HG02678 (cell line): ENCODE measurements around the gene EEPD1.

Source experiments
- ATAC-seq: cut with Tn5 transposase; IDR thresholded peaks from one replicate; pipeline ENCODE4 v1.9.1; 2021; ENCODE audit warnings: mild to moderate bottlenecking, moderate library complexity; ENCODE audit not compliant: unreplicated experiment

Gene EEPD1

GRCh38 chr7:36188906-36189305, 35.9 kb downstream of the EEPD1 start:
- no peak for ATAC-seq

DNA sequence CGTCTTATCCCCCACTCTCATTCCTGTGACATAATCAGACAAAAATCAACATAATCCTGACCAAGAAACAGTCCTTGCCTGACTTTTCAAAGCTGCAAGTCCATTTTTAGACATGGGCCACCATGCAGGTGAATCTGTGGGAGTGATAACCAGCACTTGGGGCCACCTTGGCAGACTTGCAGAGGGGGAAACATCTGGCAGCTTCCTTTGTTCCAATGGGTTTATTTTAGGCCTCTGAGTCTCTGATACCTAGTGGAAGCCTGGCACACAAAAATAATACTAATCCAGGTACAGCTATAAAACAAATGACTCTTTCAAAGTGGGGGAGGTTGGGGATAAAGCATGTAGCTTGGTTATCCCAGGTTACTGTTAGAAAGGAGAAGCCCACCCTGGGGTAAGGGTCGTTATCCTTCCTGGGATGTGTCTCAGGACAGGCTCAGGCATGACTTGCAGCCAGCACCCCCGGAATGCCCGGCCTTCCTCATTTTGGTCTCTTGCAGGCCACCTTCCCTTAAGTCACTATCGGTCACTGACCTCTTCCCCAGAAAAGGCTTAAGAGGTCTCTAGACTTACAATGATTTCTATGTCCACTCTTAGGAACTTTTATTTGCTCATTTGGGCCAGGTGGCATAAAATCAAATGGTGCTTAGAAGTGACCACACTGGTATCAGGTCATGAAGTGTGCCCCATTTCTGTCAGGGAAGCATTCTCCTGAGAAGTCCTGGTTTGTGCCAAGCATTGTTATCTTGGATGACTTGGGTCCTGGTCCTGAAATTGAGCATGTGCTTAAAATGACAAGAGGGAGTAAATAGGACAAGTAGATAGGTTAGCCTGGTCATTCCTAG, 37.6 kb downstream of the EEPD1 start:
- ATAC-seq = no peak

- ATAC-seq = no peak
These were observed 38.4 kb downstream of the EEPD1 start for GRCh38 chr7:36191292-36191920.

GRCh38 chr7:36192053-36192824, 39.2 kb downstream of the EEPD1 start:
- ATAC-seq = no peak

GRCh38 chr7:36192877-36193276, 39.8 kb downstream of the EEPD1 start:
- ATAC-seq = no peak

DNA sequence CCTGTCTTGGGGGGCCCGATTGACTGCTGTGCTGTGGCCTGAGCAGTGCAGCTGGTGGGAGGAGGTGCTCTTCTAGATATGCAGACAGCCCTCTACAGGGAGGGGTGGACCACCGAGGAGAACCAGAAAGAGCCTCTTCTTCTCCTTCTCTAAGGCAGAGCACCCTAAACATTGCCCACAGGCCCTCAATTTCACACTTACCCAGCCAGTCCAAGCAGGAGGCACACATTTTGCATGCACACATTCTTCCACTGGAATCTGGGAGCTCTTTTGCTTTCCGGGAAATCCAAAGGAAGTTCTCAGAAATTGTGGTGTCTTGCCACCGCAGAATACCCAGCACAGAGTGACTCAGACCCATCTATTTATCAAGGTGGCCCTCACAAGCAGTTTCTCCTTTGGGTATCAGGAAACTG, 45.8 kb downstream of the EEPD1 start:
- ATAC-seq = no peak

DNA sequence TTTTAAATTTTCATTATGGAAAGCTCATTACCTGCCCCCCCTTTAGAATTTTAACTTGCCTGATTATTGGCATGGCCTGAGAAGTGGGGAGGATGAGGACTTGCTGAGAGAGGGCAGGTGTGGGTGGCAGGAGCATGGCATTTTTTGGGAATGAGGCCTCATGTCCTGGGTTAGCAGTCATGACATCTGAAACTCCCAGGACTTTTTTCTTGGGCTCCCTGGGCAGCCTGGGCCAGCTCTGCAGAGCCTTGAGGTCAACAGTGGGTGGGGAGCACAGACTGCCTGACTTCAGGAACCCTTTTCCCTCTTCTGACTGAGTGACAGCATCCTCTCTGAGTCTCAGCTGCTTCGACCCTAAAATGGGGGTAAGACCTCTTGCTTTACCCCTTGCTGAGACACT, 46.3 kb downstream of the EEPD1 start:
- no peak for ATAC-seq

DNA sequence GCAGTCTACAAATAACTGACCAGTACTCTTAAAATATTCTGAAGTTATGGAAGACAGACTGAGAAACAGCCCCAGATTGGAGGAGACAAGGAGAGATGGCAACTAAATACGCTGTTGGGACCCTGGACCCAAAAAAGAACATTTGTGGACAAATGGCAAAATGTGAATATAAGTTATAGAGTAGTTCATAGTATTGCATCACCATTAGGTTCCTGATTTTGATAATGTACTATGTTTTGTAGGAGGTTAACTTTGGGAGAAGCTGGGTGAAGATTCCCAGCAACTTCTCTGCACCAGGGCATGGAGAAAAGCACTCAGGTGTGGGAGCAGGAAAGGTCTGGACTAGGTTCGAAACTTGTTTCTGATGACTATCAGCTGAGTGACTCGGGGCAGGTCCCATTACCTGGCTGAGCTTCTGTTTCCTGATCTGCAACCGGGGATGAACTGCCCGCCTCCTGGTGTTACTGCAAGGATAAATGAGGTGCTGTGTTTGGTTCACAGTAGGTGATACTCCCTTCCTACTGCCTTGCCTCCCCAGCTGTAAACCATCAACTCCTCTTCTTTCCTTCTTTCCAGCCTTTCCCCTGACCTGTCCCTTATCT, 48.2 kb downstream of the EEPD1 start:
- no peak for ATAC-seq

- no peak for ATAC-seq
These were observed 49.3 kb downstream of the EEPD1 start for GRCh38 chr7:36202398-36202797.

DNA sequence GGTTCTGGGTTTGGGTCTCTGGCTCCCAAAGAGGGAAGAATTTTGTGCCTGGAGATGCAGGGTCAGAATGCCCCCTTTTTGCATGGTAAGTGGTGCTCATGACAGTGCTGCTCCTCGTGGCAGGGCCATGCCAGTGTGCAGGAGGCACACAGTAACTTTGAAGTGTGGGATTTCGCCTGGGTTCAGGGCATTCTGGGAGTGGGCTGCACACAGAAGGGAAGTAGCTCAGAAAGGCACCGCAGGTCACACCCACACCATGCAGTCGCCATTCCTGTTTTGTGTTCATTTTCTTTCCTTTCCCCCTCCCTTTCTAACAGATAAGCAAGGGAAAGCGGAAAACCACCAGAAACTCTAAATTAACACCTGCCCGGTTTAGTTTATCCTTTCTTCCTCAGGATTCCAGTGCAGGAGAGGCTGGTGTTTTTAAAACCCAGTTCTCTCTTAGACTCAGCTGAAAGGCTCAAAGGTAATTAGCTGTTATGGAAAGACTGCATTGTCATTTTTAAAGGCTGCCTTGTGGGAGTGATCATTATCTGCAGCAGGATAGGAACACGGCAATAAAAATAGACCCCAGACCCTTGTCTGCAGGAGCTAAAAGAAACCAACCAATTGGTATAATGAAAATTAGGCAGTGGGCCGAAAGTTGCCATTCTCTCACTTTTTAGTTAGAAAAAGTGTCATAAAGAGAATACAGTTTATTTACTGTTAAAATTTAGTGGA, 50.2 kb downstream of the EEPD1 start:
- no peak for ATAC-seq

GRCh38 chr7:36204044-36204663, 51.1 kb downstream of the EEPD1 start:
- no peak for ATAC-seq

GRCh38 chr7:36204929-36205635, 52.0 kb downstream of the EEPD1 start:
- ATAC-seq = no peak

GRCh38 chr7:36205803-36206202, 52.7 kb downstream of the EEPD1 start:
- ATAC-seq = no peak

DNA sequence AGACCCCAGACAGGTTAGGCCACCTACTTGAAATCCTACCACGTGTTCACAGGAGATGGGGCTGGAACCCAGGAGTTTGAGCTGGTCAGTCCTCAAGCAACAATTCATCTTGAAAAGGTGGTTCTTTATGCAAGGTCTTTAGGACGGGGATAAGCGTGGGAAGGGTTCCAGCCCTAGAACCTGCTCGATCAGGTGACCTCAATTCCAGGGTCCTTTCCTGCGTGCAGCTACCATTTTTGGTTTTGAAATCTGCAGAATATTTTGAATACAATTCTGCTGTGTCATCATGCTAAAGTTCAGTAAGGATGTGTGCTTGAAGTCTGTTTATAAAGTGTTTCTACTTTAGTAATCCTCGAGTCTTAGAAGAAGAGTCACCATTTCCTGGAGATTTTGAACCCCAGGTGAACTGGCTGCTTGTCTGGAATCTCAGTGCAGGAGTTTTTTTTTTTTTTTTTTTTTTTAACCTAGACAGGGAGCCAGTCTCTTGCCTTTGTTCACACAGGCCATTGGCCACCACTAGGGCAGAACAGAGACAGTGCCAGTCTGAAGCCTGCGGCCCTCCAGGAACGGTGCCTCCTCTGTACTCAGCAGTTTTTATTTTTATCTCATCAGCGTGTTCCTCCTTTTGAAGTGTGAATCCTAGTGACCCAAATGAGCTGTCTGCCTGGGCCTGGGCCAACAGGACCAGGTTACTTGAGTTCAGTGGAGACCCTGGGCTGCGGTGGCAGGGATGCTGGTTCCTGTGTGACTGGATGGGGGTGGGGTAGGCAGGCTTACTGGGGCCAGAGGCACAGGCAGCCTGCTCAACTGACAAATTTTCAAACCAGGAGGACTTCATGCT, 54.6 kb downstream of the EEPD1 start:
- ATAC-seq = no peak

GRCh38 chr7:36208426-36208825, 55.4 kb downstream of the EEPD1 start:
- no peak for ATAC-seq

DNA sequence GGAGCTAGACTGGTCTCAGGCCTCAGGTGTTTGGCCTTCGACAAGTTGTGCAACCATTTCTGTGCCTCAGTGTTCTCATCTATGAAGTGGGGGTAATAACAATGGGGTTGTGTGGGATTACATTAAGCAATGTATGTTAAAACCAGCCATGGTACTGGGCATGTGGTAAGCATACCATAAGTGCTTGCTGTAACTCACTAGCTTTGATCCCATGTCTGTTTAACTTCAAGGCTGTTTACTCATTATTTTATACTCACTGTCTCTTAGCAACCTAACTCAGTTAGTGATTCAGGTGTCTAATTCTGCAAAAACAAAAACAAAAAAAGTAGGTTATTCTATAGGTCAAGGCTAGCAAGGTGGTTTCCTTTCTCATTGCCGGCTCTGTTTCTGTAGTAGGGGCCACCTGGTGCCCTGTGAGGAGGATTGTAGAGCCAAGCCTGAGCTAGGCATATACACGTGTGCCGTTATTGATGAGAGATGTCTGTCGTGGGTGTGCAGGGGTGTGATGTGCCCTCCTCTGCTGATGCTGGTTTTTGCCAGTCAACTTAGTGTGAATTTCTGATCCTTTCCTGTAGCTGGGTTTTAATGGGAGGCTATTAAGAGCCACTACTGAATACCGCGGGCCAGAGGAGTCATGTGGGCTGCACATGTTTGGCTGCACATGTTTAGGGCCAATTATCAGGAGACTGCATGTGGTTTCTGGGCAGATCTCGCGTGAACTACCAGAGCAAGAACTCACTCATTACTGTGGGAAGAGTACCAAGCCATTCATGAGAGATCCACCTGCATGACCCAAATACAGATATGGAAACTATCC, 56.2 kb downstream of the EEPD1 start:
- no peak for ATAC-seq

DNA sequence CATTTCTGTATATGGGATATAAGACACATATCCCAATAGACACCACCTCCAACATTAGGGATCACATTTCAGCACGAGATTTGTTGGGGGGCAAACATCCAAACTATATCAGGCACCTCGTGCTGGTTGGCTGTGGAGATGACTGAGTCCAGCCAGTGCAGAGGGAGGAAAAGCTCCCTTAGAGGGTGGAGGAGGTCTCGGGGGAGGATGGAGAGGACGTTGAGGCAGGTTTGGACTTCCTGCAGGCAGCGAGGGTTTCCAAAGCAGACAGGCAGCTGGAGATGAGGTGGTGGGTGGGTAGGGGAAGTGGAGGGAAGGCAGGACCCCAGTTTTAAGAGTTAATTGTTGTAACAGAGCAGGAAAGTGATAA, 56.7 kb downstream of the EEPD1 start:
- no peak for ATAC-seq
